MM.1S (cell line): Measurements from ENCODE around the gene PPP2R5C.

Source experiments
- DNase-seq: peaks from one replicate; pipeline ENCODE4 v3.0.0-alpha.2; 2015
- H2AFZ ChIP-seq: fragments of 300-600 bp; sonication (generic); 2 replicates; pipeline ENCODE4 v1.6.0; 2016; ENCODE audit warnings: antibody characterized with exemption, low read length
- H3F3A ChIP-seq: fragments of 300-600 bp; sonication (generic); 2 replicates; pipeline ENCODE4 v1.6.1; 2016; ENCODE audit warnings: mild to moderate bottlenecking, antibody characterized with exemption, low read length, moderate library complexity, mixed read lengths; ENCODE audit not compliant: insufficient read depth
- H3K27ac ChIP-seq: fragments of 300-600 bp; sonication (generic); 2 replicates; pipeline ENCODE4 v1.5.1; 2016; ENCODE audit warnings: mild to moderate bottlenecking, low read length
- H3K27me3 ChIP-seq: fragments of 300-600 bp; sonication (generic); replicated peaks from 2 replicates; pipeline ENCODE4 v1.6.0; 2016; ENCODE audit warnings: low read length; ENCODE audit not compliant: insufficient read depth
- H3K36me3 ChIP-seq: fragments of 300-600 bp; sonication (generic); replicated peaks from 2 replicates; pipeline ENCODE4 v1.6.1; 2016; ENCODE audit warnings: mild to moderate bottlenecking, low read length, mixed read lengths; ENCODE audit not compliant: insufficient read depth
- H3K4me1 ChIP-seq: fragments of 300-600 bp; sonication (generic); 2 replicates; pipeline ENCODE4 v1.6.1; 2016; ENCODE audit warnings: low read length, mixed read lengths
- H3K4me2 ChIP-seq: fragments of 300-600 bp; sonication (generic); 2 replicates; pipeline ENCODE4 v1.6.0; 2016; ENCODE audit warnings: low read depth, low read length
- H3K4me3 ChIP-seq: fragments of 300-600 bp; sonication (generic); 2 replicates; pipeline ENCODE4 v1.5.1; 2016; ENCODE audit warnings: low read length, mixed read lengths
- H3K79me2 ChIP-seq: fragments of 300-600 bp; sonication (generic); 2 replicates; pipeline ENCODE4 v1.6.1; 2016; ENCODE audit warnings: mixed run types, low read length, mixed read lengths
- H3K9ac ChIP-seq: fragments of 300-600 bp; sonication (generic); 2 replicates; pipeline ENCODE4 v1.6.1; 2016; ENCODE audit warnings: low read length, mixed read lengths
- H3K9me2 ChIP-seq: fragments of 300-600 bp; sonication (generic); replicated peaks from 2 replicates; pipeline ENCODE4 v1.6.1; 2016; ENCODE audit warnings: mild to moderate bottlenecking, low read length, mixed read lengths; ENCODE audit not compliant: insufficient read depth
- H3K9me3 ChIP-seq: fragments of 300-600 bp; sonication (generic); replicated peaks from 2 replicates; pipeline ENCODE4 v1.6.1; 2016; ENCODE audit warnings: mild to moderate bottlenecking, low read length, mixed read lengths; ENCODE audit not compliant: insufficient read depth
- H4K20me1 ChIP-seq: fragments of 300-600 bp; sonication (generic); 2 replicates; pipeline ENCODE4 v1.6.1; 2016; ENCODE audit warnings: mild to moderate bottlenecking, low read length, moderate library complexity, mixed read lengths; ENCODE audit not compliant: insufficient read depth
- EZH2 ChIP-seq: fragments of 300-600 bp; sonication (generic); optimal IDR thresholded peaks from 2 replicates; pipeline ENCODE3; 2017; ENCODE audit warnings: low read depth, mild to moderate bottlenecking, antibody characterized with exemption, low read length, mixed read lengths
- EZH2phosphoT487 ChIP-seq: fragments of 300-600 bp; sonication (generic); IDR thresholded peaks from 2 replicates; pipeline ENCODE4 v1.6.1; 2018; ENCODE audit warnings: antibody characterized with exemption, low read length
- TF ChIP-seq, protein P1 (sequence below): fragments of 300-600 bp; sonication (generic); IDR thresholded peaks from 2 replicates; pipeline ENCODE4 v1.5.1; 2016; ENCODE audit warnings: antibody characterized with exemption, low read length, mixed read lengths

The PPP2R5C gene

DNA sequence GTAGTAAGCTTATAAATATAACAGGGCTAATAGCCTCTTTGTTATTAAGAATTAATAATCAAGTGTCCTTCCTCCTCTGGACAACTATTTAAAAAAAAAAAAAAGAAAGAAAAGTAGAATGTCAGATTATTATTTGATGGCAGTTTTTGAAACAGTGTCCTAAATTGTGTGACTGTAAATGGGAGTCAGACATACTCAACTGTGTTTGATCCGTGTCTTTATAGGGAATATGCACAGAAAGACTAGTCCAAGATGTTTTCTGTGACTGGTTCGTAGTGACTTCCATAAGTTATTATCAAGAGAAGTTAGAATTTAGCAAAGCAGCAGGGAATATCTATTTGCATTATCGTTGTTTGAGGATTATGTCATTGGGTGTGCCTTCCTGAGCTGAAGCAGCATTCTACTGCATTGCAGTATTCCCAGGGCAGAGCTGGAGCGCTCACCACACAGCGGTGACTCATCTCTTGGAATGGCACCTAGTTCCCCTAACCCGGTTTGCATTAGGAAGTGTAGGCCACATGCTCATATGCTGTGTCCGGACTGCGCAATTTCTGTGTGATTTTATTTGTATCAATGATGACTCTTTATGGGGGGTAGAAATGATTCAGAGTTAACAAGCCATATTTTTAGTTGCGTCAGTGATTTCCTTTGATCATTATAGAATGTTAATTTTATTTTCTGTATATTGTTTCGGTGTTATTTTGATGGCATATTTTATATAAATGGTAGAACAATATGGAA lies 210.8 kb downstream of the PPP2R5C start:
- Histone ChIP-seq H3K27ac (no peak overlapping the region), H4K20me1 (no peaks in the 10 kb centered on the region), H2AFZ (no peak overlapping the region), H3K4me1 (no peaks in the 10 kb centered on the region), H3K9me2 (no peaks in the 10 kb centered on the region), H3K9me3 (no peaks in the 10 kb centered on the region), H3K27me3 (no peaks in the 10 kb centered on the region), H3K36me3 (no peaks in the 10 kb centered on the region), H3K79me2 (peaks cover 69% of the 10 kb centered on the region), H3K4me2 (no peak overlapping the region), H3F3A (no peaks in the 10 kb centered on the region), H3K9ac (no peak overlapping the region), H3K4me3 (no peak overlapping the region)
- TF ChIP-seq EZH2: no peak
- no peak for TF ChIP-seq EZH2phosphoT487
- TF ChIP-seq, protein P1, sequence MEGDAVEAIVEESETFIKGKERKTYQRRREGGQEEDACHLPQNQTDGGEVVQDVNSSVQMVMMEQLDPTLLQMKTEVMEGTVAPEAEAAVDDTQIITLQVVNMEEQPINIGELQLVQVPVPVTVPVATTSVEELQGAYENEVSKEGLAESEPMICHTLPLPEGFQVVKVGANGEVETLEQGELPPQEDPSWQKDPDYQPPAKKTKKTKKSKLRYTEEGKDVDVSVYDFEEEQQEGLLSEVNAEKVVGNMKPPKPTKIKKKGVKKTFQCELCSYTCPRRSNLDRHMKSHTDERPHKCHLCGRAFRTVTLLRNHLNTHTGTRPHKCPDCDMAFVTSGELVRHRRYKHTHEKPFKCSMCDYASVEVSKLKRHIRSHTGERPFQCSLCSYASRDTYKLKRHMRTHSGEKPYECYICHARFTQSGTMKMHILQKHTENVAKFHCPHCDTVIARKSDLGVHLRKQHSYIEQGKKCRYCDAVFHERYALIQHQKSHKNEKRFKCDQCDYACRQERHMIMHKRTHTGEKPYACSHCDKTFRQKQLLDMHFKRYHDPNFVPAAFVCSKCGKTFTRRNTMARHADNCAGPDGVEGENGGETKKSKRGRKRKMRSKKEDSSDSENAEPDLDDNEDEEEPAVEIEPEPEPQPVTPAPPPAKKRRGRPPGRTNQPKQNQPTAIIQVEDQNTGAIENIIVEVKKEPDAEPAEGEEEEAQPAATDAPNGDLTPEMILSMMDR: no peak
- no peak for DNase-seq

DNA sequence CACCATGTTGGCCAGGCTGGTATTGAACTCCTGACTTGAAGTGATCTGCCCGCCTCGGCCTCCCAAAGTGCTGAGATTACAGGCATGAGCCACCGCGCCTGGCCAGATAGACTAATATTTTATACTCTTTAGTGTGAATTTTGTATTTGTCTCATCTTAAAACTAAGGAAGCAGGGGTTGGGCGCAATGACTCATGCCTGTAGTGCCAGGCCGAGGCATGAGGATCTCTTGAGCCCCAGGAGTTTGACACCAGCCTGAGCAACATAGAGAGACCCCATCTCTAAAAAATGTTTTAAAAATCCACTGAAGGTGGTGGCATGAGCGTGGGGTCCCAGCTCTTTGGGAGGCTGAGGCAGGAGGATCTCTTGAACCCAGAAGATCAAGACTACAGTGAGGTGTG lies 211.8 kb downstream of the PPP2R5C start:
- no peaks in the 10 kb centered on the region for H3K36me3 ChIP-seq
- H3K4me3 ChIP-seq: no peak overlapping the region
- H3K27ac ChIP-seq: no peak overlapping the region
- H2AFZ ChIP-seq: no peak overlapping the region
- no peak overlapping the region for H3K9ac ChIP-seq
- H3K4me1 ChIP-seq: no peaks in the 10 kb centered on the region
- no peaks in the 10 kb centered on the region for H3K9me2 ChIP-seq
- H3K27me3 ChIP-seq: no peaks in the 10 kb centered on the region
- TF ChIP-seq, protein P1: no peak
- TF ChIP-seq EZH2phosphoT487 (no peak), EZH2 (no peak)
- peaks cover 58% of the 10 kb centered on the region for H3K79me2 ChIP-seq
- H3K9me3 ChIP-seq: no peaks in the 10 kb centered on the region
- H3F3A ChIP-seq: no peaks in the 10 kb centered on the region
- no peaks in the 10 kb centered on the region for H4K20me1 ChIP-seq
- H3K4me2 ChIP-seq: no peak overlapping the region
- no peak for DNase-seq

DNA sequence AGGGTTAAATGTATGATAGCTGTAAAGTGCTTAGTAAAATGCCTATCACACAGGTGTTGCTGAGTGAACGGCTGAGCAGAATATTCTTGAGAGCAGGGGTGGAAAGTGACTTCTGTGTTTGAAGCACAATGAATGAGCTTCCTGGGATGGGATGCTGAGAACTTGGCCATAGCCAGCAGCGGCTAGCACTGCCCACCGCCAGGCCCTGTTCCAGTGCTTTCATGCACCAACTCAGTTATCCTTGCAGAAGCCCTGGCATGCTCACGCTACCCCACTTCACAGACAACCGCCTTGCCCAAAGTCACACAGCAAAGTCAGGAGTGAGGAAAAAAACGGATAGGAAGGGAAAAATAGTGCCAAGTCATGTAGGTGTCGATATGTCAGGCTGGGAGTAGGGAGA lies 213.7 kb downstream of the PPP2R5C start:
- Histone ChIP-seq H4K20me1 (no peaks in the 10 kb centered on the region), H3K4me2 (no peak overlapping the region), H3K9ac (no peak overlapping the region), H3K9me2 (no peaks in the 10 kb centered on the region), H2AFZ (no peak overlapping the region), H3K79me2 (peaks cover 43% of the 10 kb centered on the region), H3K4me1 (no peaks in the 10 kb centered on the region), H3K9me3 (no peaks in the 10 kb centered on the region), H3F3A (no peaks in the 10 kb centered on the region), H3K36me3 (no peaks in the 10 kb centered on the region), H3K27me3 (no peaks in the 10 kb centered on the region), H3K27ac (no peak overlapping the region), H3K4me3 (no peak overlapping the region)
- DNase-seq: no peak
- TF ChIP-seq EZH2 (no peak), EZH2phosphoT487 (no peak)
- TF ChIP-seq, protein P1: no peak
